ENCODE measurements around the gene CFAP298.

Gene CFAP298

GRCh38 chr21:32574946-32575925 is 36.9 kb downstream of the CFAP298 start:
- Histone ChIP-seq H3K14ac (ENCODE audit: low read length) (peak overlapping the region; percentile 48), H3K18ac (ENCODE audit: low read length) (peak overlapping the region; percentile 16), H3K4me3 (ENCODE audit: low read length in 2 of 2) (no peak overlapping the region), H2BK5ac (ENCODE audit: low read length) (no peak overlapping the region), H3K27me3 (ENCODE audit: control insufficient read depth in 3 of 3, insufficient read depth in 3 of 3, low read depth in 1 of 3, low read length in 3 of 3) (peaks cover 0 to 12% (median 0%) of the 10 kb centered on the region in 3 experiments), H3K9me3 (replicated peaks in 1 of 2; ENCODE audit: control insufficient read depth in 2 of 2, insufficient read depth in 1 of 2, low read depth in 1 of 2, low read length in 2 of 2) (no peaks in the 10 kb centered on the region), H3K27ac (replicated peaks; ENCODE audit: low read length) (no peak overlapping the region), H2AK5ac (ENCODE audit: low read depth, low read length) (no peak overlapping the region), H3K4ac (ENCODE audit: low read length) (no peak overlapping the region), H4K91ac (ENCODE audit: low read depth, low read length, poor library complexity) (no peak overlapping the region), H3K79me1 (ENCODE audit: low read depth, low read length) (no peaks in the 10 kb centered on the region), H2AFZ (ENCODE audit: low read length) (no peak overlapping the region), H3K36me3 (replicated peaks in 1 of 2; ENCODE audit: control insufficient read depth in 2 of 2, insufficient read depth in 2 of 2, low read length in 2 of 2) (no peaks in the 10 kb centered on the region), H3K4me1 (ENCODE audit: control insufficient read depth in 2 of 2, insufficient read depth in 1 of 2, low read depth in 1 of 2, low read length in 2 of 2) (no peaks in the 10 kb centered on the region), H2BK12ac (ENCODE audit: low read length) (no peak overlapping the region), H4K8ac (ENCODE audit: low read depth, low read length) (no peak overlapping the region), H3K9ac (ENCODE audit: low read depth, low read length, poor library complexity) (peak overlapping the region; percentile 13), H2BK15ac (ENCODE audit: low read length) (no peak overlapping the region), H3K23ac (ENCODE audit: low read depth, low read length, poor library complexity) (peak overlapping the region; percentile 28), H2BK120ac (ENCODE audit: low read depth, low read length) (no peak overlapping the region), H3K4me2 (ENCODE audit: insufficient read depth, low read length, poor library complexity, severe bottlenecking) (no peak overlapping the region)
- WGBS, 2 donors (ENCODE audit: extremely low coverage in 2 of 2, insufficient read length in 2 of 2, insufficient replicate concordance in 1 of 2): no CpG with 5 or more reads among the region's 26 CpGs
- DNase-seq (ENCODE audit: low spot score): no peak

GRCh38 chr21:32572574-32573420 is 39.4 kb downstream of the CFAP298 start:
- Histone ChIP-seq H3K23ac (ENCODE audit: low read depth, low read length, poor library complexity) (no peak overlapping the region), H3K14ac (ENCODE audit: low read length) (no peak overlapping the region), H2AK5ac (ENCODE audit: low read depth, low read length) (no peak overlapping the region), H4K91ac (ENCODE audit: low read depth, low read length, poor library complexity) (no peak overlapping the region), H3K18ac (ENCODE audit: low read length) (no peak overlapping the region), H3K9me3 (replicated peaks in 1 of 2; ENCODE audit: control insufficient read depth in 2 of 2, insufficient read depth in 1 of 2, low read depth in 1 of 2, low read length in 2 of 2) (no peaks in the 10 kb centered on the region), H2BK5ac (ENCODE audit: low read length) (no peak overlapping the region), H3K9ac (ENCODE audit: low read depth, low read length, poor library complexity) (no peak overlapping the region), H3K4ac (ENCODE audit: low read length) (no peak overlapping the region), H3K4me2 (ENCODE audit: insufficient read depth, low read length, poor library complexity, severe bottlenecking) (no peak overlapping the region), H3K27ac (replicated peaks; ENCODE audit: low read length) (no peak overlapping the region), H3K36me3 (replicated peaks in 1 of 2; ENCODE audit: control insufficient read depth in 2 of 2, insufficient read depth in 2 of 2, low read length in 2 of 2) (no peaks in the 10 kb centered on the region), H2BK15ac (ENCODE audit: low read length) (no peak overlapping the region), H3K27me3 (ENCODE audit: control insufficient read depth in 3 of 3, insufficient read depth in 3 of 3, low read depth in 1 of 3, low read length in 3 of 3) (peaks cover 0 to 18% (median 1%) of the 10 kb centered on the region in 3 experiments), H3K79me1 (ENCODE audit: low read depth, low read length) (no peaks in the 10 kb centered on the region), H4K8ac (ENCODE audit: low read depth, low read length) (no peak overlapping the region), H3K4me3 (ENCODE audit: low read length in 2 of 2) (no peak overlapping the region), H2AFZ (ENCODE audit: low read length) (no peak overlapping the region), H3K4me1 (ENCODE audit: control insufficient read depth in 2 of 2, insufficient read depth in 1 of 2, low read depth in 1 of 2, low read length in 2 of 2) (peaks cover 1 to 3% of the 10 kb centered on the region in 2 donors), H2BK12ac (ENCODE audit: low read length) (no peak overlapping the region), H2BK120ac (ENCODE audit: low read depth, low read length) (no peak overlapping the region)
- no peak for DNase-seq (ENCODE audit: low spot score)
- WGBS, 2 donors (ENCODE audit: extremely low coverage in 2 of 2, insufficient read length in 2 of 2, insufficient replicate concordance in 1 of 2): no CpG with 5 or more reads among the region's 25 CpGs

- Histone ChIP-seq H3K4me3 (ENCODE audit: low read length in 2 of 2) (no peak overlapping the region), H2BK15ac (ENCODE audit: low read length) (no peak overlapping the region), H2AFZ (ENCODE audit: low read length) (peak overlapping the region; percentile 29), H2BK12ac (ENCODE audit: low read length) (no peak overlapping the region), H3K23ac (ENCODE audit: low read depth, low read length, poor library complexity) (no peak overlapping the region), H4K91ac (ENCODE audit: low read depth, low read length, poor library complexity) (no peak overlapping the region), H3K18ac (ENCODE audit: low read length) (no peak overlapping the region), H3K4me1 (ENCODE audit: control insufficient read depth in 2 of 2, insufficient read depth in 1 of 2, low read depth in 1 of 2, low read length in 2 of 2) (peaks cover 1 to 3% of the 10 kb centered on the region in 2 donors), H3K4ac (ENCODE audit: low read length) (no peak overlapping the region), H3K9ac (ENCODE audit: low read depth, low read length, poor library complexity) (no peak overlapping the region), H3K14ac (ENCODE audit: low read length) (no peak overlapping the region), H2BK5ac (ENCODE audit: low read length) (no peak overlapping the region), H3K27me3 (ENCODE audit: control insufficient read depth in 3 of 3, insufficient read depth in 3 of 3, low read depth in 1 of 3, low read length in 3 of 3) (peaks cover 0 to 20% (median 1%) of the 10 kb centered on the region in 3 experiments), H3K9me3 (replicated peaks in 1 of 2; ENCODE audit: control insufficient read depth in 2 of 2, insufficient read depth in 1 of 2, low read depth in 1 of 2, low read length in 2 of 2) (peaks cover 0 to 2% of the 10 kb centered on the region in 2 donors), H2BK120ac (ENCODE audit: low read depth, low read length) (no peak overlapping the region), H3K4me2 (ENCODE audit: insufficient read depth, low read length, poor library complexity, severe bottlenecking) (no peak overlapping the region), H3K79me1 (ENCODE audit: low read depth, low read length) (no peaks in the 10 kb centered on the region), H3K27ac (replicated peaks; ENCODE audit: low read length) (no peak overlapping the region), H2AK5ac (ENCODE audit: low read depth, low read length) (no peak overlapping the region), H3K36me3 (replicated peaks in 1 of 2; ENCODE audit: control insufficient read depth in 2 of 2, insufficient read depth in 2 of 2, low read length in 2 of 2) (no peaks in the 10 kb centered on the region), H4K8ac (ENCODE audit: low read depth, low read length) (no peak overlapping the region)
- no peak for DNase-seq (ENCODE audit: low spot score)
- no CpG with 5 or more reads among the region's 3 CpGs for WGBS, 2 donors (ENCODE audit: extremely low coverage in 2 of 2, insufficient read length in 2 of 2, insufficient replicate concordance in 1 of 2)
Observed at GRCh38 chr21:32570456-32570855, 41.7 kb downstream of the CFAP298 start.
